ENCODE measurements around the gene CABLES2.

DNA sequence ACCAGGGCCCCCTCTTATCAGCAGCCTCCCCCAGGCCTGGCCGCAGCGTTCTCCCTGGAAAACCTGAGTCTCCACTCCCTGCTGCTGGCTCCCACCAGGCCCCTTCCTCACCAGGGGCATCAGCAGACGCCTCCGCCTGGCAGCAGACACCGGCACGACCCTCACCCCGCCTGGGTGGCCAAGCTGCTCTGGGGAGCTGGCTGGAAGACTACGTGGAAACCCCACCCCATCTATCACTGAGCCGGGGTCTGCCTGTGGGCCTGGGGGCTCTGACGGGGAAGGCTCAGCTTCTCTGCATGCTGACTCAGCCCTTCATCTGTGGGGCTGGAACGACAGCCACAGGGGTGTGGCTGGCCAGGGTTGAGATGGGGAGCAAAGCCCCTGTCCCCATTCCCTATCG, 39.4 kb upstream of the CABLES2 start:
- TF ChIP-seq, protein P1, sequence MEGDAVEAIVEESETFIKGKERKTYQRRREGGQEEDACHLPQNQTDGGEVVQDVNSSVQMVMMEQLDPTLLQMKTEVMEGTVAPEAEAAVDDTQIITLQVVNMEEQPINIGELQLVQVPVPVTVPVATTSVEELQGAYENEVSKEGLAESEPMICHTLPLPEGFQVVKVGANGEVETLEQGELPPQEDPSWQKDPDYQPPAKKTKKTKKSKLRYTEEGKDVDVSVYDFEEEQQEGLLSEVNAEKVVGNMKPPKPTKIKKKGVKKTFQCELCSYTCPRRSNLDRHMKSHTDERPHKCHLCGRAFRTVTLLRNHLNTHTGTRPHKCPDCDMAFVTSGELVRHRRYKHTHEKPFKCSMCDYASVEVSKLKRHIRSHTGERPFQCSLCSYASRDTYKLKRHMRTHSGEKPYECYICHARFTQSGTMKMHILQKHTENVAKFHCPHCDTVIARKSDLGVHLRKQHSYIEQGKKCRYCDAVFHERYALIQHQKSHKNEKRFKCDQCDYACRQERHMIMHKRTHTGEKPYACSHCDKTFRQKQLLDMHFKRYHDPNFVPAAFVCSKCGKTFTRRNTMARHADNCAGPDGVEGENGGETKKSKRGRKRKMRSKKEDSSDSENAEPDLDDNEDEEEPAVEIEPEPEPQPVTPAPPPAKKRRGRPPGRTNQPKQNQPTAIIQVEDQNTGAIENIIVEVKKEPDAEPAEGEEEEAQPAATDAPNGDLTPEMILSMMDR (IDR thresholded peaks at IDR 0.05) = no peak
- no peak for TF ChIP-seq POLR2A (IDR thresholded peaks at IDR 0.05)
